Ovary (tissue), 3 donors: ENCODE measurements around the gene MYCBPAP.

Experiments
- CTCF ChIP-seq, 3 donors: fragments of 450-650 bp in 2 of 3; fragments of 200-600 bp in 1 of 3; IDR thresholded peaks; one replicate each; pipeline versions ENCODE4 v1.5.1 to v1.8.0; 2016 to 2022; ENCODE audit warnings: antibody characterized with exemption in 3 of 3, mild to moderate bottlenecking in 1 of 3
- EP300 ChIP-seq: sonication (generic); formaldehyde crosslinking; IDR thresholded peaks from one replicate; pipeline ENCODE4 v1.6.1; 2017; ENCODE audit warnings: antibody characterized with exemption
- POLR2A ChIP-seq: fragments of 450-650 bp; IDR thresholded peaks from one replicate; pipeline ENCODE4 v1.6.1; 2017; ENCODE audit warnings: antibody characterized with exemption, mild to moderate bottlenecking, moderate library complexity
- donor health status: DM: no; HTN: no; CAD: no.

GRCh38 chr17:50534979-50535326, 26.7 kb downstream of the MYCBPAP start:
- TF ChIP-seq CTCF (IDR thresholded peaks at IDR 0.05), result no peak
- no peak for TF ChIP-seq POLR2A
- no peak for TF ChIP-seq EP300
